SKM-1 (cell line): ENCODE results near the gene ANKRD13A.
A peak's percentile ranks its signal among the peaks of the same experiment; 100 is the strongest.
"Not testable (repeated sequence)": the region's sequence is repeated elsewhere in the genome, so short reads cannot be mapped to it uniquely, and the experiment has no call there.

Source experiments
- DNase-seq: peaks from one replicate; lab custom pipeline; 2025; ENCODE audit not compliant: unreplicated experiment; lab: John Stamatoyannopoulos, UW

ANKRD13A gene

GRCh38 chr12:110006115-110006514 is 6.9 kb downstream of the ANKRD13A start:
- no peak for DNase-seq

DNA sequence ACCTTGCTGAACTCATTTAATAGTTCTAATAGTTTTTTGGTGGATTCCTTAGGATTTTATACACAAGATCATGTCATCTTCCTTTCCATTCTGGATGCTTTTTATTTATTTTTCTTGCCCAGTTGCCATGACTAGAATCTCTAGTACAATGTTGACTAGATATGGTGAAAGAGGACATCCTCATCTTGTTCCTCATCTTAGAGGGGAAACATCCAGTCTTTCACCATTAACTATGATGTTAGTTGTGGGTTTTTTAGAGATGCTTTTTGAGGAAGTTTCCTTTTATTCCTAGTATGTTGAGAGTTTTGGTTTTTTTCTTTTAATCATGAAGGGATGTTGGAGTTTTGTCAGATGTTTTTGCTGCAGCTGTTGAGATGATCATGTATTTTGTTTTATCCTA is 8.7 kb downstream of the ANKRD13A start:
- DNase-seq, result peak; percentile 50

GRCh38 chr12:110008681-110009398 is 9.6 kb downstream of the ANKRD13A start:
- DNase-seq, result not testable (repeated sequence)

- no peak for DNase-seq
Observed at GRCh38 chr12:110010853-110011723, 11.9 kb downstream of the ANKRD13A start.

DNA sequence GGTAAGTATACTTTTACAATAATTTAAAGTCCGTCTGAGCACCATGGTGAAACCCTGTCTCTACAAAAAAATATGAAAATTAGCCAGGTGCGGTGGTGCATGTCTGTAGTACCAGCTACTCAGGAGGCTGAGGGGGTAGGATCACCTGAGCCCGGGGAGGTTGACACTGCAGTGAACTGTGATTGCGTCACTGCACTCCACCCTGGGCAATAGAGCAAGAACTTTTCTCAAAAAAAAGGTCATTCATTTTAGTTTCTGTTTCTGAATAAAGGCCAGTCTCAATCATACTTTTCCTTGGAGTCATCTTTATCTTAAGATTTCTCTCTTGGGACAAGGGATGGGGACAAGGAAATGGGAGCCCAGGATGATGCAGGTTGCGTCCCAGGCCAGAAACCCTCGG is 12.9 kb downstream of the ANKRD13A start:
- DNase-seq, result no peak

- DNase-seq, result no peak
Observed at GRCh38 chr12:110012659-110013058, 13.4 kb downstream of the ANKRD13A start.

- no peak for DNase-seq
Observed at GRCh38 chr12:110015132-110015531, 15.9 kb downstream of the ANKRD13A start.

GRCh38 chr12:110020956-110021355 is 21.7 kb downstream of the ANKRD13A start:
- DNase-seq, result no peak

DNA sequence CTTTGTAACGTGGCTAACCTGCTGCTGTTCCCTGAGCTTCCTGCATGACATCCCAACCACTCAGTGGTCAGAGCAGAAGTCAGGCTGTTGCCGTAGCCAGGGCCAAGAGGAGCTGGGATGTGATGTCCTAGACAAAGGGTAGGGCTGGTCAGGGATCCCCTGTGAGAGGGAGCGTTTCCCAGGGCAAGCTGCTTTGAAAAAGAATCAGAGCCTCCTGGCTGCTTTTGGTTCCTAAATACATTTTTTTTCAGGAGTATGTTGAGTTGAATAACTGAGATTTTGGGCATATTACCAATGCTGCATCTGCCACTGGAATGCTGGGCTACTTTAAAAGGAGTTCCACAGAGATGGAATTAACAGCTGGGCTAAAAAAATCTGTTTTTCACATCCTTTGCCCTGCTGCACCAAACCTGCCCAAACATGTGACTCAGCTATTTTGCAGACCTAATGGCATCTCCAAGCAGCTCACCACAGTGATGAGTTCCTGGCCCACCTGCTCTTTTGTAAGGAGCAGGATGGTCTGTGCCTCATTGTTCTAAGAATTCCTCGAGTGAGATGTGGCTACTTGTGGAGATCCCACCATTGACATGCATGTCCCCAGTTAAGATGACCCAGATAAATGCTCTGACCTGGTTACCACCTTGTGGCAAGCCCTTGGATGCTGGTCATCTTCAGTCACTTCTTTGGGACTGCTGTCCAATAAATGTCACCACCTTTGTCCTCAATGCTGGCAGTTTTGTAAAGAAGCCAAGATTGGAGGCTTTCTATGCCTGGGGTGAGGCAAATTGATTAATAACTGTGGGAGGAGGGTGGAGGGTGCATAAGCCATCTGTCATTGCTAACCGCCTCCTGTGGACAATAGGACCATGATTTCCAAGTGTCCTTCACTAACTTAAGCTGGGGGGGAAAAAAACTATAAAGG is 24.1 kb downstream of the ANKRD13A start:
- DNase-seq, result no peak

DNA sequence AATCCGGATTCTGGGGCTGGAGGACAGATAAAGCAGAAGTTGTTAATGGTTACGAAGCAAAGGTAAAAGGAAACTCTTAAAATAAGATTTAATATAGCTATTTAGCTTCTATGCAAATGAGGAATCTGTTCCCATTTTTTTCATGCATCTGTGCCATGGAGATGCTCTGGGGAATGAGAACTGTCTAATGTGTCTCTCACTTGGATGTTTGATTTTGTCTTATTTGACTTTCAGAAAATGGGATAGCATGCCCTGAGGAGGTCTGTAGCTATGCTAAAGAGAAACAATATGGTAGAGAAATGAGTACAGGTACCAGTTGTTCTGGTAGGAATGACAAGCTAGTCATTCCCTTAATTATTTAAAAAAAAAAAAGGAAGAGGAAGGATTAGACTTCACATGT is 24.8 kb downstream of the ANKRD13A start:
- no peak for DNase-seq

DNA sequence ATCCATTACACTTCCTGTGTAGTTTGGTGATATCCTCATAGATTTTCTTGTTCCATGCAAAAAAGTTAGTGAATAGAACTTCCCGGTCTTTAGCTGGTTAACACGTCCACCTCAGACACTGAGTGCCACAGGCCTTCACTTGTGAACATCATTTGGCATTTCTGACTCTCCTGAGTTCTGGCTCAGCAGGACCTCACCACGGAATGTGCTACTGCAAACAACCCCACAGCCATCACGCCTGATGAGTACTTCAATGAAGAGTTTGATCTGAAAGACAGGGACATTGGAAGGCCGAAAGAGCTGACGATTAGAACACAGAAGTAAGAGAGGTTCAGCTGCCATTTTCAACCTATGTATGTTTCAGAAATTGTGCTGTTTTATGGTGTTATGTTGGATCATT is 29.1 kb downstream of the ANKRD13A start:
- DNase-seq, result no peak

DNA sequence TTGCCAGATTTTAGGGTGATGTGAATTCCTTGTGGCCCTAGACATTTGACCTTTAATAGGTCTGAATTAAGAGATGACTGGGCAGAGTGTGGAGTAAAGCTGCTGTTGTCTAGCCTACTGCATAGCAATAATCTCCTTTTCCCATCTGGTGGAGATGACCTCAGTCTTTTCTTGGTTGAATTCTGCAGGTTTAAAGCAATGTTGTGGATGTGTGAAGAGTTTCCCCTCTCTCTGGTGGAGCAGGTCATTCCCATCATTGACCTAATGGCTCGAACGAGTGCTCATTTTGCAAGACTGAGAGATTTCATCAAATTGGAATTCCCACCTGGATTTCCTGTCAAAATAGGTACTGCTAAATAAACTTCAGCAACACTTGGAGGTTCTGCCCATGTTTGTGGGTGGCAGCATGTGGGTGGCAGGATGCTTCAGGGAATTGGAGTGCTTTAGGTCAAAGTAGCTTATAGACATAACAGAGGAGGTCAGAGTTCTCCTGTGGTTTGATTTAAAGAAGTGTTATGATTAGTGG is 30.1 kb downstream of the ANKRD13A start:
- DNase-seq, result no peak

DNA sequence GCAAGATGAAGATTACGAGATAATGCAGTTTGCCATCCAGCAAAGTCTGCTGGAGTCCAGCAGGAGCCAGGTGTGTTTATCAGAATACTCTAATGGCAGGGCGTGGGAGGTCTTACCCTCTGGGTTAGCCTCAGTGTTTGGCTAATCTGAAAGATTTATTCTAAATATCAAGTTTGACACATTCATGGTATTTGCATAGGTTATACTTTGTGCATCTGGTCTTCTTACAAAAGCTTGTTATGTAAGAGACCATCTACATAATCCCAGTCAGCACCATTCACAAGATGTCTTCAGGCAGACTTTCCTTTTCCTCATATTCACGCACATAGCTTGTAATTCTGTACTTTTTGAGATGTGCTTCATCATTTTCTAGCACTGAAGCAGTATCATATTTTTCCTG is 34.7 kb downstream of the ANKRD13A start:
- no peak for DNase-seq

GRCh38 chr12:110035534-110036104 is 36.4 kb downstream of the ANKRD13A start:
- DNase-seq, result no peak

DNA sequence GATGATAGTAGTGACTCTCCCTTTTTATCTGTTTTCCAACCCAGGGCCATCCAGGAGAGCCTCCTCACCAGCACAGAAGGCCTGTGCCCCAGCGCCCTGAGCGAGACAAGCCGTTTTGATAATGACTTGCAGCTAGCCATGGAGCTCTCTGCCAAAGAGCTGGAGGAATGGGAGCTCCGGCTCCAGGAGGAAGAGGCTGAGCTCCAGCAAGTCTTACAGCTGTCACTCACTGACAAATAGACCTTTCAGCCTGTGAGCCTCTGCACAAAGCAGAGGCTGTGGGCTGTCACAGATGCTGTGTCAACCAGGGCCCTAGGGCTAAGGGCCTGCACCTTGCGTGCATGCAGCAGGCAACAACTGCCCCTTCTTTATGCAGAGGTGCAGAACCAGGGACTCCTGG is 38.1 kb downstream of the ANKRD13A start:
- no peak for DNase-seq

GRCh38 chr12:110038741-110039084 is 39.5 kb downstream of the ANKRD13A start:
- DNase-seq, result no peak

DNA sequence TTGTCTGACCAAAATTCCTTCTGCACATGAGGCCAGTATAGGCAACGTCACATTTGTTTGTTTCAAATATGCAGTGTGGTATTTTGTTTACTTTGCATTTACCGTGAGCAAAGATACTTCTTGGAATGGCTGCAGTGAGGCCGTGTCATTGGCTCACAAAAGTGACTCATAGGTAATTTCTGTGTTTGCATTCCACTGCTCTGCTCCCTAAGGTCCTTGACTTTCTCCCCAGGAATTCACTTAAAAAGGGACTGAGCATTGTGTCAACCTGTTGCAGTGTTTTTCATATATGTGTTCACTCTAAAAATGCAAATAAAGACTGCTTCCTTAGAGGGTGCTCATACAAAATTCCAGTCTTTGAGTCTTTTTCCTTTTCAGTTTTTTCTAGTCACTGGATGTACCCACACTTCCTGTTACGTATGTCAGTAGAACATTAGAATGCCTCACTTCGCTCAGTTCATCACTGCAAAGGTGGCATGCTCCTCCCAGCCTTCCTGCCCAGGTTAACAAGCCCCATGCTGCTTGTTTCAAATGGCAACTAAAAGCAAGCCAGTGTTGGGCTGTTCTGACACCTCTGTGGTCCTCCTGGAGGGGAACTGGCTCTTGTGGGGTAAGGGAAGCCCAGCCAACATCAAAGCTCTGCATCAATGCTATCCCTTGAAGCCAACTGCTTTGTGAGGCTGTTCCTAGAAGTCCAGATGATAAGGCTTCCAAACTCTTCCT is 40.0 kb downstream of the ANKRD13A start:
- DNase-seq, result no peak

DNA sequence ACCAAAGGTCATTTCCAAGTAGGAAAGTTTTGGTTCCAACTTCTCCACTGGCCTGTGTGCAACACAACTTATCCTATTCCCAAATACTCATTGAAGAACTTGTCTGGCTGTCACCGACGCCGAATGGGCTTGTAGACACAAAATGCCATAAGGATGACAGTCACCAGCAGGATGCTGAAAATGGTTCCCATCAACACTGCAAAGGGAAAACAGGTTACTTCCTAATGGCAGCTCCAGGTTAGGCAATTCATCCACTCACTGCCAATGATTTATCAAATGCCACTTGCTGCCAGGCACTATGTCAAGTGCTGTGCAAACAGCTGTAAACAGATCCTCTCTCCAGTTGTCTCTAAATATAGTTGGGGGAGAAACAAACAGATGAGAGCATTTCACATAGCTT is 43.0 kb downstream of the ANKRD13A start:
- DNase-seq, result no peak

GRCh38 chr12:110046451-110047187 is 47.4 kb downstream of the ANKRD13A start:
- no peak for DNase-seq
